ENCODE results near the gene PAPOLA.

Gene PAPOLA

DNA sequence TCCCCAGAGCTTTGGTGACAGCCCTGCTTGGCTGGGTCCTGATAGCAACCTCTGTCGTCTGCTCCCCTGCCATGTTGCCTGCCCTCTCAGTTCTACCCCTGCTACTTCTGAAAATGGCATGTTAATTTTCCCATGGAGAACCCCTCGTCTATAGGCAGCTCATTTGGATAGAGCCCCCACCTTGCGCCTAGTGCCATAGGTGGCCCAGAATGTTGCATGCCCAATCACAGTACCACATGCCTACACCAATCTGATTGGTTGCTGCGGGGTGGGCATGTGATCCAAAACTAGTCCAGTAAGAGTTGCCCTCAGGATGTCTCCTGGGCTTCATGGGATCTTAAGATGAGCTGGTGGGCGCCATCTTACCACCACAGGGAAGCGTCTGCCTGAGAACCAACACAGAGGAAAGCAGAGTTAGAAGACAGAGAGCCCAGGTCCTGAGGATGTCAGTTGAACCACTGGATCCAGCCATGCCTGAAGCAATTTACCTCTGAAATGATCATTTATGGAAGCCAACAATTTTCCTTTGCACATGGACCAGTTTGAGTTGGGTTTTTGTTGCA, 85.7 kb downstream of the PAPOLA start:
- DNase-seq, result no peak

DNA sequence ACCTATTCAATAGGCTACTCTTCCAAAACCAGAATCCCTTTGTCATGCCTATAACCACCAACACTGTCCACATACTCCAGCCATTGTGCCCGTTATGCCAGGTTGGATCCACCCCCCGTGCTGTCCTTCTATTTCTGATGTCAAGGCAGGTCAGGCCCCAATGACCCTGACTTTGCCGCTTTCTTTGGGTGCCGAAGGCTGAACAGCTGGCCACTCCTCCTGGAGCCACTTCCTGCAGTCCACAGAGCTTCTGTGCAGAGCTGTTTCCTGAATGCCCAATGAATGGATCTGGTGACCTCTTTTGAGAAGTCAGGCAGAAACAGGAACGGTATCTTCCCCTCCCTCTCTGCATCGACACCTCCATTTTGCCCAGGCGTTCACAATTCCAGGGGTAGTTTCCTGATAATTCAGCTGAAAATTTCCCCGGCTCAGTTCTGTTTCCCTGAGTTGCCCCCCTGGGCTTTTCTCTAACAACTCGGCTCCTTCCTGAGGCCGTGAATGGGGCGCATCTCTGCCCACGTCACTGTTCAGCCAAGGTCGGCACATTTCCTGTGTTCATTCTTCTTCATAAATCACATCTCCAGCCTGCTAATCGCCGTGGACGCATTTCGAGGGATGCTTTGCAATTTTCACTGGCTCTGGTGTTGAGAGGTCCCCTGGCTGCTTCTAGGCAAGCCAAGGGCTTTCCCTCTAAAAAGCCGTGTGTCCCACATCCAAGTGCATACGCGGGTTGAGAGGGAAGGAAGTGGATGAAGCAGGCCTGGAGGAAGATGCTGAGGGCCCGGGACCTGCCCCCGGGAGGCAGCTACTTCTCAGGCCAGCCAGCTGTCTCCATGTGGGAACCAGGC, 86.5 kb downstream of the PAPOLA start:
- no peak for DNase-seq

DNA sequence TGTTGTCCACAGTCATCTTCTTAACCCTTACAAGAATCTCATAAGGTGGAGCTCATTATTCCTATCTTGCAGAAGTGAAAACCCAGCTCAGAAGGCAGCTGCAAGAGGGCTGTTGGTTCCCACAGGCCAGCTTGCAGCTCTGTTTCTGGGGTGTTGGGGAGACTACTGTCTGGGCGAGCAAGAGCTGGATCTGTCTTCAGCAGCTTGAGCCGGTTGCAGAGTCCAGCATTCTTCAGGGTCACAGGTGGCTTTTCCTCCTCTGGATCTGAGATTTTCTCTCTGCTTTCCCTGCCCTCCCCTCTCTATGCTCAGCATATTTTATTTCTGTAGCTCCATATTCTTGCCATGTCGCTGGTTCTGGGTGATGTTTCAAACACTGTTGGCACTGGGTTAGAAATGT, 87.4 kb downstream of the PAPOLA start:
- no peak for DNase-seq

DNA sequence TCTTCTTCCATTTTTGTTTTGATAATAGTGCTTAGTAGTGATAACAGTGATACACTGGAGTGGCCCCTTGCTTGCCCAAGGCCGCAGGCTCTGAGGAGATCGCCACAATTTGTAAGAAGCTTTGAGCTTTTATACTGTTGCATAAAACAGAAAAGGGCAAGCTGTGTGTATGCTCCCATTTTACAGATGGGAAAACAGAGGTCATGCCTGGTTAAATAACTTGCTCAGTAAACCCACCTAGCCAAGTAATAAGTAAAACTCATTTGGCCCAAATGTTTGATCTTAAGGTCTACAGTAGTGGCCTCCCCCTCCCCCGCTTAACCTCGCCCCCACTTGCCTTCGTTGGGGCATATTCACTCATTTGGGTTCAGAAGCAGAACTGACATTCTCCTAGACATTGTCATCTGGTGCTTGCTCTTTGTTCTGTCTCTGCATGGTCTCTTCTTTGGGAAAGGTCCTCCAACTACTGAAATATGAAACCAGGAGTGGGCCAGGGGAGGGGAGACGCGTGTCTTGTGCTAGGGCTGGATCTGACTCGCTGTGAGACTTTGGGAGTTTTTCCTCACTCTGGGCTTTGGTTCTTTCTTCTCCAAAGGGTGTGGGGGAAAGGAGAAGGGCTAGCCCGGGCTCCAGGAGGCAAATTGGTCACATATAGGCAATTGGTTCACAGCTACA, 88.1 kb downstream of the PAPOLA start:
- DNase-seq, result no peak

DNA sequence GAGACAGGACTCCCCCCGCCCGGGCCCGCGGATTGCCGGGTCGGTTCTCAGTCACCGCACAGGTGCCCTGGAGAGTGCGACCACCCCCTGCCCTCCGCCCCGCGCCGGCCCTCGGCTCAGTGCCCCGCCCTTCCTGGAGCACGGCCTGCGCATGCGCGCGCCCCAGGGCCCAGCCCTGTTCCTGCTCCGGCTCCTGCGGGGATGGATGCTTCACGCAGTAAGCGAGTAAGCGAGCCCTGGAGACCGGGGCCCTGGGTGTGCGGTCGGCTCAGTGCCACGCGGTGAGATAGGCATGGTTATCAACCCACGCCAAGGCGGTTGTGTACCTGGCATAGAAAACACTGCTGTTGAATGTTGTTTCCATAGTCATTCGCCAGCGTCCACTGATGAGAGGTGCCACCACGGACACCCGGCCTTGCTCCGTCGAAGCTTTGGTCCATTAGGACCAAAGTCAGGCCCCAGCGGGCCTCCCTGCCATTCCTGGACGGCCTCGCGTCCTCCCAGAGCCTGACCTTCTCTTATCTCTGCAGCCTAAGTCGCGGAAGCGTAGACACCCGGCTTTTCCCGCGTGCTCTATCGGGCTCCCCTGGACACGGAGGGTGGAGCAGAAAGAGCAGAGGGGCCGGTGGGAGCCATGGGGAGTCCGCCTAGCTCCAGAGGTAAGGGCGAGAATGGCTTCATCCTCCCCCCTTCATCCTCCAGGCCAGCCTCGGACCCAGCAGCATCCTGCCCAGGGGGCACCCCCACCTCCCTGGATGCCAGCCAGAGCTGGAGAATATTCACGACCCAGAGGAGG, 90.6 kb downstream of the PAPOLA start:
- peak; percentile 51 to 65 for DNase-seq

DNA sequence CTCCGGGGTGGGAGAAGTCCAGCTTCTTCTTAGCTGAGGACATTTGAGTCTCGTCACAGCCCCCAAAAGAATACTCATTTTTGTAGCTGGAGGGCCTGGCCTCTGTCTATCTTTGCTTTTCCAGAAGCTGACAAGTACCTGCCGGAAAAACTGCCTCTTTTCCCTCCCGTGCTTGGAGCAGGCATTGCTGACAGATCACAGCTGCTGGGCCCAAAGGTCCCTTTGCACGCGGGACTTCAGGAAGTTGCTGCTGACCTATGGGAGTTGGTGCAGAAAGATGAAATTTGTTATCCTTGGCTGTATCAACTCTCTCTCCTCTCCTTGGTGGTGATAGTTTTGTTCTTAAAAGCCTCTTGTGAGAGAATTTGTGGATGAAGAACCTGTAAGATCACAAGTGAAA, 92.8 kb downstream of the PAPOLA start:
- no peak for DNase-seq

DNA sequence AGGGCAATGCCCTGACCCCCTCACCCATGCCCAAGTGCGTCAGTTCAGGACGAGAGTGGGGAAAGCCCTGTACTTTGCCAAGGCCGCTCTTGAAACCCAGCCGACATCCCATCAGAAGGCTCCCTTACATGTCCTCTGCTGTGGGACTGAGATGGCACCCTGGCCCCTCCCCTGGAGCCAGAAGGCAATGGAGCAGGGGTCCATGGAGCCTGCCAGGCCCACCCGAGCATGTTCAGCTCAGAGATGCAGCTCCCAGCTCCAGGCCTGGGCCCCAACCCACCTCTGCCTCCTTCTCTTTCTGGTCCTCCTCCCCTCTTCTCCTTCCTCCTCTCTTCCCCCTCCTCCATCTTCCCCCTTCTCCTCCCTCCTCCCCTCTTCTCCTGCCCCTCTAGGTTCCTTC, 95.5 kb downstream of the PAPOLA start:
- DNase-seq, result no peak

DNA sequence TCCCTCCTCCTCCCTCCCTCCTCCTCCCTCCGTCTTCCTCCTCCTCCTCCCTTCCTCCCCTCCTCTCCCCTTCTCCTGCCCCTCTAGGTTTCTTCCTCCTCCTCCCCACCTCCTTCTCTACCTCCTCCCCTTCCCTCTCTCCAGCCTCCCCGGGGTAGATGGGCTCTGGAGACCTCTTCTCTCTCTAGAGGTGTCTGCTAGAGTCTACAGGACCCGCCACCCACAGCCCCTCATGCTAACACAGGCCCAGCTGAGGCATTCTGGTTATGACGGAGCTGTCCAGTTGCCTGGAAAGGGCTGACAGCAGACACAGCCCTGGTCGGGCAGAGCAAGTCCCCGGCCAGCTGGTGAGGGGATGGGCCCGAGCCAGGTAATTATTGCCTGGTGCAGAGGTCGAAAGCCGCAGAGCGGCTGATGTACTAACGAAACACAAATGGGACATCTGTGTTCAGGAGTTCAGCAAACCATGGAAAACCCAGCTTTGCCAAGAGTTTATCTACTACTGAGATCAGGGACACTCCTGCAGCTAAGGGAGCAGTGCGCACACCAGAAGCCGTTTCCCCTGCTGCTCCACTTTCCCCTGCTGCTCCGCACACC, 96.2 kb downstream of the PAPOLA start:
- no peak for DNase-seq

DNA sequence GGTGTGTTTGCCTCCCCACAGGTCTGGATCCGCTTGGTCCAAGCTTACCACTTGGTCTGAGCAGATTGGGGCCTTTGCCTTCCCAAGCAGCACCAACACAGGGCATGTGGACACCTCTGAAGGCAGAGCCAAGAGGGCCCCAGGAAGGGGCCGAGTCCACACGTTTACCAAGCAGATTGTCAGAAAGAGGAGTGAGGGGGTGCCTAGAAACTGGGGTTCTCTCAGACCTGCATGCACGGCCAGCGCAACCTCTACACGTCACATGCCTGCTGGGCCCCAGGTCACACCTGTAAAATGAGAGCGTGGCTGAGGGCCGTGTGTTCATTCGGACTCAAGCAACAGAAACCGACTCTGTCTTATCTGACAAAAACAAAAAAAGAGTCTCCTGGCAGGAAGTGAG, 96.9 kb downstream of the PAPOLA start:
- no peak for DNase-seq

DNA sequence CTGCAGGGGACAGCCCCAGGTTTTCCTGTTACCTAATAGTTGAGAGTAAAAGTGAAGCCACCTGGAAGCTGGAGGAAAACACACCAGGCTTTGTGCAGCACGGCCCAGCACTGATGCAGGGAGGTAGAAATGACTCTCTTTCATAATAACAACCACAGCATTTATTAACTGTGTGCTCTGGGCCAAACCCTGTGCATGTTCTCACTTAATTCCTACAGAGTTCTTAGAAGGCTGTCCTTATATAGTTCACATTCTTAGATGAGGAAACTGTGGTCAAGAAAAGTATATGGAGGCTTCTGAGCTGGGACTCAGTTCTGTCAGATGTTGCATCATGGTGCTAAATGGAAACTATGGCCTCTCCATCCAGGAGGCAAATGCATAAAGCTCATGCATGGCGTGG, 100.0 kb downstream of the PAPOLA start:
- no peak for DNase-seq

DNA sequence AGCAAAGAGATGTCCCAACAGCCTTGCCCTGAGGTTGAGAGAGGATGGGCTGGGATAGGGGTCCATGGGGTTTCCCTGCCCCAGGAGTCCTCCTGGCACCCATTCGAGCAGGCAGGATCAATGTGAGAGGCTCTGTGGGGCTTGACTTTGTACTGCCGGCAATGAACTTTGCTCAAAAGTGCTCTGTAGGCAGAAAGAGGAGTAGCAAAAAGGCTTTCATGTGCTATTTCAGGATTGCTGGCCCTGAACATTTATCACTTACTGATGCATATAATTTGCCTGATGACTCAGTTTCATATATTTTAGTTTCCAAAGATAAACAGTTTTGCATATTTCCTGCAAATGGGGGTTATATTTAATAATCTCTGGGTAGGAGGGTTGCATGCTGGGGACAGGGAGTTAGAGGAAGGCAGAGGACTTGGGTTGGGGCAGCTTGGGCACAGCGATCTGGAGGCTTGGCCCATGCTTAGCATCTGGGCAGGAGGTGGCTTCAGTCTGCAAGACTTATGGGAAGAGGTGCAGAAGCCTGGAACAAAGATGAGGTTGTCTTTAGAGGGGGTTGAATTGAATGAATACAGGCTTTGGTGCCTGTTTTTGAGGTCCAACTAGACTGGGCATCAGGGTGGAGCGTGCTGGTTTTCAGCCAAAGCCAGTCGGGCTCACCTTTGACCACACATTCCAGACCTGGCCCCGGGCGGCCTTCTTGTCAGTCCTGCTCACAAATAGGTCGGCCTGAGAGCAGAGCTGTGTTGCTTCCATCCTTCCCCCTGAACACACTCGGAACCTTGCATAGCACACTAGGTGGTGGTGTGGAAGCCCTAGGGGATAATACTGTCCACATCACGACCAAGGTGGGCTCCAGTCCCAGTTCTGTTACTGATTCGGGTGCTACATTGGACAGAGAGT, 101.4 kb downstream of the PAPOLA start:
- DNase-seq, result no peak

DNA sequence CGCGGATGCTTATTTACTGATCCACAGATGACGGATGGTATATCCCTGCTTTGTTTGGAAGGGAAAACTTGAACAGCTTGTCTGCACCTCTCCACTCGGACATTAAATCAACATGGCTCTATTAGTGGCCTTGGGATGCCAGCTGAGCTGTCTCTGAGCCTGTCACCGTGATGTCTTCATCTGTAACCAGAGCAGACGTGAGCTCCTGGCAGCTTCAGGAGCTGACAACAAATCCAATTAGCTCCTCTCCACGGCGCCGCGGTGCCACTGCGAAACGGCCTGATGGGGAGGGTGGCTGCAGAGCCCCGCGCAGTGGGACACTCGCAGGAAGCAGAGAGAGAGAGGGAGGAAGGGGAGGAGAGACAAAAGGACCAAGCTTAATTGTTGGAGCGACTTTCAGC, 112.3 kb downstream of the PAPOLA start:
- DNase-seq, result no peak

DNA sequence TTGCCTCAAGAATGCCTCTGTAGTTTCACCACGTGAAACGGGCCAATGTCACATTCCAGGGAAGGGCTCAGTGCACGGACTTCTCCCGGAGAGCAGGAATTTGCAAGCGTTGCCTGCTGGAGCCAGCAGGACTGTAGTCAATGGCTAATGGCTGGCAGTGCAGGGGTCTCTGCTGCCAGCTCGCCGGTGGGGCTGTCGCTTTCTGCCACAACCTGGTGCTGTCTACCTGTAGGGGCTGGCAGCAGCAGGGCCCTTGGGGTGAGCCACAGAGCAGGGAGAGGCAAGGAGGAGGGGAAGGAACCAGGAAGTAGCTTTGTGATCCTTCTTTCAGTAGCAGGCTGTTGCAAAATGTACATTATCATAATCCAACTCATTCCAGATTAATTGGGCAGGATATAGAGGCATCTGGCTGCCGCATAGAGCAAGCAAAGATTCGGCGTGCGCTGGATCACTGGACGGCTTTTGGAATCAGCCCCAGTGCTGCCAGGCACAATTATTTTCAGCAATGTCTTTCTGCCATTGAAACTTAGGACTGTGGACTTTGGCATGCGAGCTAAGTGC, 114.1 kb downstream of the PAPOLA start:
- DNase-seq, result no peak
